HepG2 (cell line): ENCODE results near the gene DCDC1. TPM values are rescaled to one million over a fixed set of nuclear protein-coding genes. Genes with fewer than 3 reads are reported as not detected.

Experiments used
- ATAC-seq: fragments of 200-7000 bp; cut with Tn5 transposase; 3 replicates; pipeline ENCODE4 v1.9.1; 2020; ENCODE audit warnings: mild to moderate bottlenecking, moderate library complexity
- BruUV-seq: library from RNA; stranded (reverse); fragments of 400-500 nt; replicated peaks from 2 replicates; lab custom pipeline; 2021; lab: Mats Ljungman, UMichigan
- CTCF ChIA-PET: fragments of 300-600 bp; formaldehyde crosslinking; extraction: SDS; loops from one replicate; lab custom pipeline; 2021; ENCODE audit warnings: low total read pairs, inconsistent platforms, low intra/inter-chr PET ratio; lab: Yijun Ruan, JAX
- POLR2A ChIA-PET: fragments of 350-600 bp; sonication (Branson Sonifier 250); formaldehyde crosslinking; loops from one replicate; lab custom pipeline; 2020; ENCODE audit warnings: antibody characterized with exemption, inconsistent platforms; lab: Yijun Ruan, JAX
- DNase-seq: peaks from one replicate; pipeline ENCODE4 v3.0.0-alpha.2; 2015; ENCODE audit warnings: low spot score
- FAIRE-seq: peaks from 3 replicates; lab custom pipeline; 2011; peaks lifted over from hg19 to GRCh38; lab: Jason Lieb, UNC
- H2AFZ ChIP-seq: one replicate; pipeline ENCODE4 v1.6.1; 2011; ENCODE audit warnings: low read length, inconsistent platforms
- H3K27ac ChIP-seq: fragments of 300-600 bp; 3 replicates; pipeline ENCODE4 v1.8.0; 2011; ENCODE audit warnings: mixed run types, mild to moderate bottlenecking, mixed read lengths, low read length, inconsistent platforms; ENCODE audit not compliant: insufficient read depth; ENCODE audit errors: extremely low read length
- H3K27me3 ChIP-seq, 2 experiments: fragments of 200-600 bp in 1 of 2; 2 replicates in 1 of 2; 3 replicates in 1 of 2; pipeline versions ENCODE4 v1.6.0 to v1.8.0; 2011; ENCODE audit warnings: low read length in 2 of 2, mild to moderate bottlenecking in 2 of 2, moderate library complexity in 2 of 2, inconsistent platforms in 1 of 2; ENCODE audit not compliant: insufficient read depth in 2 of 2, control insufficient read depth in 1 of 2
- H3K36me3 ChIP-seq, 2 experiments: fragments of 200-600 bp in 1 of 2; replicated peaks in 1 of 2; 2 replicates in 1 of 2; 3 replicates in 1 of 2; pipeline versions ENCODE4 v1.5.1 to v1.8.0; 2011; ENCODE audit warnings: low read length in 2 of 2, inconsistent platforms in 1 of 2; ENCODE audit not compliant: insufficient read depth in 2 of 2, control insufficient read depth in 1 of 2
- H3K4me1 ChIP-seq: 2 replicates; pipeline ENCODE4 v1.5.1; 2012; ENCODE audit warnings: low read length, inconsistent platforms; ENCODE audit not compliant: insufficient read depth
- H3K4me2 ChIP-seq: 2 replicates; pipeline ENCODE4 v1.6.0; 2011; ENCODE audit warnings: low read depth, low read length, inconsistent platforms
- H3K4me3 ChIP-seq, 3 experiments: fragments of 200-600 bp in 1 of 3; sonication (generic), shearing (Covaris generic) in 1 of 3; replicated peaks in 1 of 3; 2 replicates each; pipeline ENCODE4 v1.5.1; 2011 to 2016; ENCODE audit warnings: low read length in 3 of 3, inconsistent platforms in 2 of 3, low read depth in 2 of 3, mild to moderate bottlenecking in 2 of 3, control low read depth in 1 of 3, mixed read lengths in 1 of 3; ENCODE audit not compliant: insufficient read depth in 1 of 3
- H3K79me2 ChIP-seq: one replicate; pipeline ENCODE4 v1.6.1; 2011; ENCODE audit warnings: low read length, inconsistent platforms; ENCODE audit not compliant: insufficient read depth
- H3K9ac ChIP-seq: 2 replicates; pipeline ENCODE4 v1.6.0; 2011; ENCODE audit warnings: mild to moderate bottlenecking, low read depth, low read length, inconsistent platforms; ENCODE audit not compliant: insufficient read depth
- H3K9me3 ChIP-seq: 2 replicates; pipeline ENCODE4 v1.5.1; 2012; ENCODE audit warnings: mild to moderate bottlenecking, low read length
- H4K20me1 ChIP-seq: 2 replicates; pipeline ENCODE4 v1.6.0; 2011; ENCODE audit warnings: inconsistent platforms, mild to moderate bottlenecking, low read length, moderate library complexity; ENCODE audit not compliant: insufficient read depth
- NFE2 ChIP-seq: sonication (generic); formaldehyde crosslinking; IDR thresholded peaks from 2 replicates; pipeline ENCODE4 v1.4.0; 2020; ENCODE audit warnings: missing genetic modification reagents
- SMYD3 ChIP-seq: sonication (generic); formaldehyde crosslinking; IDR thresholded peaks from 2 replicates; pipeline ENCODE4 v1.8.1; 2023; ENCODE audit warnings: mild to moderate bottlenecking, missing genetic modification reagents
- THAP9 ChIP-seq: sonication (generic); formaldehyde crosslinking; IDR thresholded peaks from 2 replicates; pipeline ENCODE4; 2020; ENCODE audit warnings: missing genetic modification reagents, mild to moderate bottlenecking, borderline replicate concordance
- ZNF260 ChIP-seq: sonication (generic); formaldehyde crosslinking; IDR thresholded peaks from 2 replicates; pipeline ENCODE4 v1.4.0; 2020; ENCODE audit warnings: missing genetic modification reagents, low read depth, mild to moderate bottlenecking, borderline replicate concordance
- ZNF558 ChIP-seq: sonication (generic); formaldehyde crosslinking; IDR thresholded peaks from 2 replicates; pipeline ENCODE4 v1.9.0; 2022; ENCODE audit warnings: mild to moderate bottlenecking, missing genetic modification reagents, borderline replicate concordance
- ZNF800 ChIP-seq: sonication (generic); formaldehyde crosslinking; IDR thresholded peaks from 2 replicates; pipeline ENCODE4 v1.4.0; 2020; ENCODE audit warnings: missing genetic modification reagents
- ZNF879 ChIP-seq: sonication (generic); formaldehyde crosslinking; IDR thresholded peaks from 2 replicates; pipeline ENCODE4 v1.8.1; 2023; ENCODE audit warnings: missing genetic modification reagents
- ZUFSP ChIP-seq: sonication (generic); formaldehyde crosslinking; IDR thresholded peaks from 2 replicates; pipeline ENCODE4 v1.9.0; 2021; ENCODE audit warnings: missing genetic modification reagents, mild to moderate bottlenecking, borderline replicate concordance
- WGBS: methylation state at CpG from one replicate; pipeline ENCODE4 v1.1.6; 2017; ENCODE audit warnings: low lambda C conversion rate; 5-methylcytosine and 5-hydroxymethylcytosine counted together
- in situ Hi-C: cut with HindIII; loops from 2 replicates; pipeline ENCODE4 v1.10.0; 2017; ENCODE audit warnings: low pct_unique_long_range_greater_than_20kb; ENCODE audit not compliant: extremely low pct_ligation_motif_present
- intact Hi-C: fragments of 100-400 bp; cut with micrococcal nuclease; formaldehyde crosslinking; loops from one replicate; pipeline ENCODE4 v1.10.0; 2022; ENCODE audit not compliant: unreplicated experiment
- polyA plus RNA-seq, 8 experiments: library from polyadenylated mRNA; depleted of rRNA in 3 of 8; stranded (reverse) in 7 of 8; unstranded in 1 of 8; fragments of >200 nt; fragmentation: Illumina TruSeq in 4 of 8; extraction: Trizol in 4 of 8; gene quantifications; 2 replicates each; pipeline versions ENCODE4 v1.2.1 to v1.2.3, GENCODE V29; 2011 to 2016; ENCODE audit warnings: low read depth in 4 of 8, missing spikeins in 1 of 8, mixed read lengths in 1 of 8; ENCODE audit not compliant: insufficient read depth in 1 of 8
- total RNA-seq, 5 experiments: library from RNA; depleted of rRNA; stranded (reverse); fragments of >200 nt; fragmentation: Illumina TruSeq; extraction: Trizol; gene quantifications; 2 replicates each; pipeline ENCODE4 v1.2.3, GENCODE V29; 2016; ENCODE audit warnings: low read depth in 1 of 5

DCDC1 gene
- total and polyA plus RNA-seq, 2 of the 13 experiments (the other 11 are each of a cell fraction or from before 2014, with no cell fraction given): 0.12 to 0.27 TPM

- BruUV-seq: no TSS peak
- CTCF ChIA-PET: no interaction called here
- 2% methylated on average over 3 of the region's 3 CpGs for WGBS
These were observed 476.2 kb downstream of the DCDC1 start for GRCh38 chr11:30893318-30893717.

GRCh38 chr11:30889143-30889794 is 480.3 kb downstream of the DCDC1 start:
- Histone ChIP-seq H3K36me3 (no peaks in the 10 kb centered on the region), H3K9ac (no peak overlapping the region), H2AFZ (no peak overlapping the region), H3K4me1 (no peaks in the 10 kb centered on the region), H3K9me3 (no peaks in the 10 kb centered on the region), H3K27ac (no peak overlapping the region), H3K79me2 (no peaks in the 10 kb centered on the region), H4K20me1 (no peaks in the 10 kb centered on the region), H3K4me2 (no peak overlapping the region), H3K4me3 (no peak overlapping the region), H3K27me3 (no peaks in the 10 kb centered on the region)
- FAIRE-seq (no peak), DNase-seq (no peak), ATAC-seq (no peak)
- ChIA-PET CTCF (no interaction called here), POLR2A (no interaction called here)
- in situ Hi-C loops (no loop called here), intact Hi-C loops (no loop called here)
- WGBS: 22% methylated on average over 6 of the region's 6 CpGs
- no TSS peak for BruUV-seq
- TF ChIP-seq NFE2: no peak
- no peak for TF ChIP-seq SMYD3
- TF ChIP-seq THAP9 (CRISPR knock-in tag): no peak
- TF ChIP-seq ZUFSP (CRISPR knock-in tag): no peak
- no peak for TF ChIP-seq ZNF800 (CRISPR knock-in tag)
- no peak for TF ChIP-seq ZNF260

More at GRCh38 chr11:30893318-30893717, 476.2 kb downstream of the DCDC1 start:
- Histone ChIP-seq H3K79me2 (no peaks in the 10 kb centered on the region), H3K9ac (no peak overlapping the region), H4K20me1 (no peaks in the 10 kb centered on the region), H3K27ac (no peak overlapping the region), H3K4me1 (no peaks in the 10 kb centered on the region), H3K27me3 (no peaks in the 10 kb centered on the region), H3K9me3 (no peaks in the 10 kb centered on the region), H2AFZ (no peak overlapping the region), H3K4me3 (no peak overlapping the region), H3K36me3 (no peaks in the 10 kb centered on the region), H3K4me2 (no peak overlapping the region)
- DNase-seq (no peak), FAIRE-seq (no peak), ATAC-seq (no peak)
- in situ Hi-C loops (no loop called here), intact Hi-C loops (no loop called here)
- POLR2A ChIA-PET: no interaction called here
- TF ChIP-seq ZNF879: no peak
- no peak for TF ChIP-seq ZNF558 (CRISPR knock-in tag)
